ENCODE data around the gene MTMR1.

Gene MTMR1

DNA sequence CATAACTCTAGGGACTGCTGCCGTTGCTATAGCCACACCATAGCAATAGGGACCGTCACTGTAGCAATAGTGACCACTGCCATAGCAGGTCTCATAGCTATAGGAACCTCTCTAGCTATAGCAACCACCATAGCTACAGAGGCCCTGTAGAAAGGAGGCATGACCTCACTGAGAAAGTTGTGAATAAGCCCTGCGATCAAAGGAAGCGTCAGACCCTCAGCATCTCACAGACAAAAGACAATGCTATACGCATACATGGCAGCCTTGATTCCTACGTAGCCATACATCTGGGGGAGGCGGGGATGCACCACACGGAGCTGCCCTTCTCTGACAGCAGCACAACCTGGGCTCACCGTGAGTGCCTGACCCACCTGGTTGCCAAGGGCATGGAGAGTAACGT lies 88.5 kb downstream of the MTMR1 start:
- no peak overlapping the region for H3K27ac ChIP-seq
- POLR2A ChIA-PET (ENCODE audit: low non-redundant PET): no interaction called here
- no peak for DNase-seq (ENCODE audit: low spot score)
- CTCF ChIA-PET: interaction anchor here (1.4 kb wide), 1 partner anchor 10 kb away, joined by 8 read pairs; no protein-coding TSS in a partner anchor
- TF ChIP-seq, protein P1, sequence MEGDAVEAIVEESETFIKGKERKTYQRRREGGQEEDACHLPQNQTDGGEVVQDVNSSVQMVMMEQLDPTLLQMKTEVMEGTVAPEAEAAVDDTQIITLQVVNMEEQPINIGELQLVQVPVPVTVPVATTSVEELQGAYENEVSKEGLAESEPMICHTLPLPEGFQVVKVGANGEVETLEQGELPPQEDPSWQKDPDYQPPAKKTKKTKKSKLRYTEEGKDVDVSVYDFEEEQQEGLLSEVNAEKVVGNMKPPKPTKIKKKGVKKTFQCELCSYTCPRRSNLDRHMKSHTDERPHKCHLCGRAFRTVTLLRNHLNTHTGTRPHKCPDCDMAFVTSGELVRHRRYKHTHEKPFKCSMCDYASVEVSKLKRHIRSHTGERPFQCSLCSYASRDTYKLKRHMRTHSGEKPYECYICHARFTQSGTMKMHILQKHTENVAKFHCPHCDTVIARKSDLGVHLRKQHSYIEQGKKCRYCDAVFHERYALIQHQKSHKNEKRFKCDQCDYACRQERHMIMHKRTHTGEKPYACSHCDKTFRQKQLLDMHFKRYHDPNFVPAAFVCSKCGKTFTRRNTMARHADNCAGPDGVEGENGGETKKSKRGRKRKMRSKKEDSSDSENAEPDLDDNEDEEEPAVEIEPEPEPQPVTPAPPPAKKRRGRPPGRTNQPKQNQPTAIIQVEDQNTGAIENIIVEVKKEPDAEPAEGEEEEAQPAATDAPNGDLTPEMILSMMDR (conservative IDR thresholded peaks at IDR 0.05; ENCODE audit: low read depth): no peak

DNA sequence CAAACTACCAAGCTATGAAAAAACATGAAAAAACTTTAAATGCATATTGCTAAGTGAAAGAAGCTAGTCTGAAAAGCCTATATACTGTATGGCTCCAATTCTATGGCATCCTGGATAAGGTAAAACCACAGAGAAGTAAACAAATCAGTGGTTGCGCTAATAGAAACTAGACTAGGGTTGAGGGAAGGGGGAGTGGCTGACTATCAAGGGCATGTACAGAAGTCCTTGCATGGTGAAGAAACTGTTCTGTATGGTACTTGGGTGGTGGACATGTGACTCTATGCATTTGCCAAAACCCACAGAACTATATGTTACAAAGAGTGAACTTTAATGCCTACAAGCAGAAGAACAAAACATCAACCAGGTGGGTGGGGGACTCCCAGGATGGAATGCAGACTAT lies 96.8 kb downstream of the MTMR1 start:
- no peak for DNase-seq (ENCODE audit: low spot score)
- TF ChIP-seq, protein P1 (conservative IDR thresholded peaks at IDR 0.05; ENCODE audit: low read depth): no peak
- POLR2A ChIA-PET (ENCODE audit: low non-redundant PET): no interaction called here
- H3K27ac ChIP-seq: no peak overlapping the region
- CTCF ChIA-PET: no interaction called here

DNA sequence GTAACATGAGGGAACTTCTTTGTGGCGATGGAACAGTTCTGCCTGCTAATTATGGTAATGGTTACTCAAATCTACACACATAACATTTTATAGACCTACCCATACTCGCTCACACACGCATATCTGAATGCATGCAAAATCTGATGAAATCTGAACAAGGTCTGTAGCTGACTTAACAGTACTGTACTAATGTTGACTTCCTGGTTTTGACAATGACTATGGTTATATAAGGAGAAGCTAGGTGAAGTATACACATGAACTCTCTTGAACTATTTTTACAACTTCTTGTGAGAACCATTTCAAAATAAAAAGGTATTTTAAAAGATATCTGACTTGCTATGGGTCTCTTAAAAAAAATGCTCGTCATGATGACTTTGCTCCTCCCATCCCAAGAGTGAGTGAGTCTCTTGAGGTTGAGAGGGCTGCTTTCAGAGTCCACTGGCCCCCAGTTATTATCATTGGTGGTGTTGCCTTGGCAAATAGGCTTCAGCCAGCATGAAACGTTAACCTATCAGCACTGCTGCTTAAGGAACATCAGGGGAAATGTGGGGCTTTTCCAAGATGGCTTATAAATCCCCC lies 99.8 kb downstream of the MTMR1 start:
- POLR2A ChIA-PET (ENCODE audit: low non-redundant PET): no interaction called here
- CTCF ChIA-PET: no interaction called here
- TF ChIP-seq, protein P1 (conservative IDR thresholded peaks at IDR 0.05; ENCODE audit: low read depth): no peak
- H3K27ac ChIP-seq: no peak overlapping the region
- no peak for DNase-seq (ENCODE audit: low spot score)

DNA sequence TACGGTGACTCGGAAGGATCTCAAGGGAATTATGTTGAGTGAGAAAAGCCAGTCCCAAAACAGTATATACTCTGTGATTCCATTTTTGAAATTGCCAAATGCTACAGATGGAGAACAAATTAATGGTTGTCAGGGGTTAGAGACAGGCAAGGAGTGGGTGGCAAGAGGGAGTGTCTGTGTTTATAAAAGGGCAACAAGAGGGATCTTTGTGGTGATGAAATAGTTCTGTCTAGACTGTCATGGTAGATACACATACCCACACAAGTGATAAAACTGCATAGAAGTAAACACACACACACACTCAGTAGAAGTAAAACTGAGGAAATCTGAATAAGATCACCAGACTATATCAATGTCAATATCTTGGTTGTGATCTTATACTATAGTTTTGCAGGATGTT lies 112.5 kb downstream of the MTMR1 start:
- CTCF ChIA-PET: no interaction called here
- POLR2A ChIA-PET (ENCODE audit: low non-redundant PET): no interaction called here
- TF ChIP-seq, protein P1 (conservative IDR thresholded peaks at IDR 0.05; ENCODE audit: low read depth): no peak
- H3K27ac ChIP-seq: no peak overlapping the region
- DNase-seq (ENCODE audit: low spot score): no peak

DNA sequence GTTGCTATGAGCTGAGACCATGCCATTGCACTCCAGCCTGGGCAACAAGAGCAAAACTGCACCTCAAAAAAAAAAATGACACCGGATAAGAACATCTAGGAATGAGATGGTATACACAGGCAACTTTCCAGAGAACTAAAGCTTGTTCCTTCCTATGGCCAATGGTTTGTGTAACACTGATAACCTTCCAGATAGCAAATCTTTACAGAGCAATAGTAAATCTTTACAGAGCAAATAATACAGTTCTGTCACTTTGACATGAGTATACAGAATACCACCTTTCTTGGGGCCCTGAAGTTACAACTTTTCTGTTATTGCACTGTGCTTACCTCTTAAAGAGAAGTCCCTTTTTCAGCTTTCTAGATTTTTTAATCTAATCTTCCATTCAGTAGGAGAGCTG lies 113.6 kb downstream of the MTMR1 start:
- DNase-seq (ENCODE audit: low spot score): no peak
- TF ChIP-seq, protein P1 (conservative IDR thresholded peaks at IDR 0.05; ENCODE audit: low read depth): no peak
- CTCF ChIA-PET: no interaction called here
- H3K27ac ChIP-seq: no peak overlapping the region
- POLR2A ChIA-PET (ENCODE audit: low non-redundant PET): no interaction called here

DNA sequence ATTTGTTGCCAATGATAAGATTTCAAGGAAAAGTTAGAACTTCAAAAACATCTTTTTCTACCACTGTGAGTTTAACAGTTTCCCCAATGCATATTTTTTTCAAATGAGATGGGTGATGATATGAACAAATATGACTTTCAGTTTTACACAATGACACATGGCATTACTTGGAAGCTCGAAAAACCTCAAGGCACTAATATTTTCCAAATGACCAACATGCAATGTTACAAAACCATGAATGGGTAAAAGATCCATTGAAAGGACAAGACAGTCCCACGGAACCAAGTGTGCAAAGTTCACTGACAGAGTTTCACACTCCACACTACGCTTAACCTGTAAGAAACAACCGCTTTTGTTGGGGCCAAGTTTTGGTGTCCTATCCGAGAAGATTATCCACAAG lies 120.7 kb downstream of the MTMR1 start:
- POLR2A ChIA-PET (ENCODE audit: low non-redundant PET): no interaction called here
- CTCF ChIA-PET: no interaction called here
- no peak for DNase-seq (ENCODE audit: low spot score)

More for the DNA sequence above, 120.7 kb downstream of the MTMR1 start:
- TF ChIP-seq, protein P1 (conservative IDR thresholded peaks at IDR 0.05; ENCODE audit: low read depth): no peak
- no peak overlapping the region for H3K27ac ChIP-seq
